ENCODE measurements around the gene PDZRN3. TPM values are rescaled to one million over a fixed set of nuclear protein-coding genes. Genes with fewer than 3 reads are reported as not detected.

PDZRN3 gene
- total and polyA plus RNA-seq, 2 of the 13 experiments (the other 11 are each of a cell fraction or from before 2014, with no cell fraction given): not detected

- no peaks in the 10 kb centered on the region for H3K79me2 ChIP-seq (ENCODE audit: insufficient read depth, low read length)
- H3K4me1 ChIP-seq (ENCODE audit: insufficient read depth, low read length): peaks cover 9% of the 10 kb centered on the region
- H4K20me1 ChIP-seq (ENCODE audit: insufficient read depth, low read length): no peaks in the 10 kb centered on the region
- no peak overlapping the region for H3K4me3 ChIP-seq (replicated peaks in 1 of 3; ENCODE audit: insufficient read depth in 1 of 3, low read depth in 2 of 3, low read length in 3 of 3)
- CTCF ChIA-PET (ENCODE audit: low intra/inter-chr PET ratio, low total read pairs): no interaction called here
- POLR2A ChIA-PET: no interaction called here
- no peaks in the 10 kb centered on the region for H3K27me3 ChIP-seq (ENCODE audit: control insufficient read depth in 1 of 2, insufficient read depth in 2 of 2, low read length in 2 of 2)
- H3K9me3 ChIP-seq (ENCODE audit: low read length): no peaks in the 10 kb centered on the region
- 14% methylated on average over 12 of the region's 12 CpGs for WGBS (ENCODE audit: low lambda C conversion rate)
- in situ Hi-C loops (cut with HindIII; ENCODE audit: extremely low pct_ligation_motif_present, low pct_unique_long_range_greater_than_20kb) (no loop called here), intact Hi-C loops (cut with micrococcal nuclease; ENCODE audit: unreplicated experiment) (no loop called here)
- H3K9ac ChIP-seq (ENCODE audit: insufficient read depth, low read depth, low read length): no peak overlapping the region
- FAIRE-seq (no peak), ATAC-seq (no peak), DNase-seq (ENCODE audit: low spot score) (no peak)
- H3K27ac ChIP-seq (ENCODE audit: extremely low read length, insufficient read depth, low read length): no peak overlapping the region
- no peaks in the 10 kb centered on the region for H3K36me3 ChIP-seq (replicated peaks in 1 of 2; ENCODE audit: control insufficient read depth in 1 of 2, insufficient read depth in 2 of 2, low read length in 2 of 2)
- no peak overlapping the region for H2AFZ ChIP-seq (ENCODE audit: low read length)
- BruUV-seq (replicated peaks): no TSS peak
- H3K4me2 ChIP-seq (ENCODE audit: low read depth, low read length): no peak overlapping the region; the same call in 1 of the 2 replicates
- TF ChIP-seq SUZ12 (IDR thresholded peaks at IDR 0.05; ENCODE audit: low read depth, low read length) (no peak), ZNF800 (CRISPR knock-in tag; IDR thresholded peaks at IDR 0.05) (no peak), CCDC6 (CRISPR knock-in tag; IDR thresholded peaks at IDR 0.05) (no peak), CSRNP2 (CRISPR knock-in tag; conservative IDR thresholded peaks at IDR 0.05; ENCODE audit: low read depth) (no peak), ZNF639 (CRISPR knock-in tag; conservative IDR thresholded peaks at IDR 0.05) (no peak), EED (CRISPR knock-in tag; IDR thresholded peaks at IDR 0.05) (no peak), CREBL2 (CRISPR knock-in tag; IDR thresholded peaks at IDR 0.05; ENCODE audit: borderline replicate concordance) (no peak), ZFP36L2 (CRISPR knock-in tag; IDR thresholded peaks at IDR 0.05) (no peak), NR3C1 (CRISPR knock-in tag; IDR thresholded peaks at IDR 0.05) (no peak), IRF9 (CRISPR knock-in tag; IDR thresholded peaks at IDR 0.05; ENCODE audit: borderline replicate concordance) (no peak), ZBTB3 (CRISPR knock-in tag; IDR thresholded peaks at IDR 0.05; ENCODE audit: borderline replicate concordance, low read depth) (no peak), KAT8 (CRISPR knock-in tag; IDR thresholded peaks at IDR 0.05) (no peak)
Measured at GRCh38 chr3:73608456-73609314, 16.1 kb downstream of the PDZRN3 start.

Measured in HepG2 (cell line).